Dermis blood vessel endothelial cell (primary cell): ENCODE results near the gene ZNF277. TPM values are rescaled to one million over a fixed set of nuclear protein-coding genes. Genes with fewer than 3 reads are reported as not detected.
"Not testable (repeated sequence)": the region's sequence is repeated elsewhere in the genome, so short reads cannot be mapped to it uniquely, and the experiment has no call there.

Experiments used
- DNase-seq: peaks from one replicate; pipeline ENCODE4 v3.0.0; 2010
- total RNA-seq: library from RNA; depleted of rRNA; stranded (reverse); fragments of >200 nt; gene quantifications from 2 replicates; pipeline ENCODE4 v1.2.3, GENCODE V29; 2014

The ZNF277 gene
- total RNA-seq, 1 donor from 2014 or later = 61.9 TPM

- DNase-seq = no peak
These were observed 6.1 kb downstream of the ZNF277 start for GRCh38 chr7:112212571-112212970.

GRCh38 chr7:112213735-112214134 lies 7.2 kb downstream of the ZNF277 start:
- DNase-seq = no peak

GRCh38 chr7:112214268-112214667 lies 7.8 kb downstream of the ZNF277 start:
- no peak for DNase-seq

- no peak for DNase-seq
These were observed 8.4 kb downstream of the ZNF277 start for GRCh38 chr7:112214883-112215282.

- no peak for DNase-seq
These were observed 9.3 kb downstream of the ZNF277 start for GRCh38 chr7:112215787-112216186.

GRCh38 chr7:112220877-112221434 lies 14.5 kb downstream of the ZNF277 start:
- no peak for DNase-seq

GRCh38 chr7:112223310-112223709 lies 16.8 kb downstream of the ZNF277 start:
- DNase-seq = no peak

- no peak for DNase-seq
These were observed 17.7 kb downstream of the ZNF277 start for GRCh38 chr7:112224186-112224585.

- DNase-seq = no peak
These were observed 18.5 kb downstream of the ZNF277 start for GRCh38 chr7:112225006-112225405.

GRCh38 chr7:112226701-112227276 lies 20.3 kb downstream of the ZNF277 start:
- peak; percentile 86 for DNase-seq

- no peak for DNase-seq
These were observed 22.1 kb downstream of the ZNF277 start for GRCh38 chr7:112228632-112229031.

GRCh38 chr7:112232212-112232978 lies 25.9 kb downstream of the ZNF277 start:
- no peak for DNase-seq

- no peak for DNase-seq
These were observed 26.7 kb downstream of the ZNF277 start for GRCh38 chr7:112233048-112233697.

GRCh38 chr7:112234147-112234546 lies 27.7 kb downstream of the ZNF277 start:
- DNase-seq = no peak

- DNase-seq = no peak
These were observed 30.1 kb downstream of the ZNF277 start for GRCh38 chr7:112236597-112236996.

- no peak for DNase-seq
These were observed 31.8 kb downstream of the ZNF277 start for GRCh38 chr7:112238330-112238729.

- no peak for DNase-seq
These were observed 32.5 kb downstream of the ZNF277 start for GRCh38 chr7:112238852-112239610.

- DNase-seq = no peak
These were observed 42.1 kb downstream of the ZNF277 start for GRCh38 chr7:112248598-112248997.

- DNase-seq = not testable (repeated sequence)
These were observed 43.5 kb downstream of the ZNF277 start for GRCh38 chr7:112249967-112250366.

GRCh38 chr7:112252141-112252540 lies 45.6 kb downstream of the ZNF277 start:
- DNase-seq = no peak

GRCh38 chr7:112252691-112253090 lies 46.2 kb downstream of the ZNF277 start:
- DNase-seq = no peak

- DNase-seq = no peak
These were observed 47.7 kb downstream of the ZNF277 start for GRCh38 chr7:112254156-112254555.
